ENCODE results near the gene AUTS2.

AUTS2 gene

GRCh38 chr7:70500261-70500660 is 902.0 kb downstream of the AUTS2 start:
- no peak for ATAC-seq (ENCODE audit: low read depth)
- DNase-seq (ENCODE audit: low spot score), result no peak
- no peak overlapping the region for H3K27ac ChIP-seq (ENCODE audit: poor library complexity, severe bottlenecking)
- no peaks in the 10 kb centered on the region for H3K27me3 ChIP-seq (ENCODE audit: insufficient read depth, poor library complexity, severe bottlenecking)
- H3K9me3 ChIP-seq (ENCODE audit: severe bottlenecking), result no peaks in the 10 kb centered on the region
- no peak overlapping the region for H3K4me3 ChIP-seq (ENCODE audit: severe bottlenecking)
- no peaks in the 10 kb centered on the region for H3K4me1 ChIP-seq (ENCODE audit: insufficient read depth, poor library complexity, severe bottlenecking)
- no peaks in the 10 kb centered on the region for H3K36me3 ChIP-seq (ENCODE audit: low read depth)
- TF ChIP-seq CTCF (IDR thresholded peaks at IDR 0.05; ENCODE audit: poor library complexity, severe bottlenecking), result no peak

- Histone ChIP-seq H3K4me3 (ENCODE audit: severe bottlenecking) (no peak overlapping the region), H3K36me3 (ENCODE audit: low read depth) (no peaks in the 10 kb centered on the region), H3K27me3 (ENCODE audit: insufficient read depth, poor library complexity, severe bottlenecking) (no peaks in the 10 kb centered on the region), H3K4me1 (ENCODE audit: insufficient read depth, poor library complexity, severe bottlenecking) (no peaks in the 10 kb centered on the region), H3K27ac (ENCODE audit: poor library complexity, severe bottlenecking) (no peak overlapping the region), H3K9me3 (ENCODE audit: severe bottlenecking) (no peaks in the 10 kb centered on the region)
- DNase-seq (ENCODE audit: low spot score), result no peak
- no peak for TF ChIP-seq CTCF (IDR thresholded peaks at IDR 0.05; ENCODE audit: poor library complexity, severe bottlenecking)
- ATAC-seq (ENCODE audit: low read depth), result no peak
Observed at GRCh38 chr7:70502117-70502863, 904.0 kb downstream of the AUTS2 start.

GRCh38 chr7:70504254-70504653 is 906.0 kb downstream of the AUTS2 start:
- ATAC-seq (ENCODE audit: low read depth) (no peak), DNase-seq (ENCODE audit: low spot score) (no peak)
- Histone ChIP-seq H3K27ac (ENCODE audit: poor library complexity, severe bottlenecking) (no peak overlapping the region), H3K4me1 (ENCODE audit: insufficient read depth, poor library complexity, severe bottlenecking) (no peaks in the 10 kb centered on the region), H3K9me3 (ENCODE audit: severe bottlenecking) (no peaks in the 10 kb centered on the region), H3K36me3 (ENCODE audit: low read depth) (no peaks in the 10 kb centered on the region), H3K27me3 (ENCODE audit: insufficient read depth, poor library complexity, severe bottlenecking) (no peaks in the 10 kb centered on the region), H3K4me3 (ENCODE audit: severe bottlenecking) (no peak overlapping the region)
- TF ChIP-seq CTCF (IDR thresholded peaks at IDR 0.05; ENCODE audit: poor library complexity, severe bottlenecking), result no peak

- Histone ChIP-seq H3K27me3 (ENCODE audit: insufficient read depth, poor library complexity, severe bottlenecking) (no peaks in the 10 kb centered on the region), H3K36me3 (ENCODE audit: low read depth) (no peaks in the 10 kb centered on the region), H3K27ac (ENCODE audit: poor library complexity, severe bottlenecking) (no peak overlapping the region), H3K4me1 (ENCODE audit: insufficient read depth, poor library complexity, severe bottlenecking) (no peaks in the 10 kb centered on the region), H3K4me3 (ENCODE audit: severe bottlenecking) (no peak overlapping the region), H3K9me3 (ENCODE audit: severe bottlenecking) (no peaks in the 10 kb centered on the region)
- DNase-seq (ENCODE audit: low spot score) (no peak), ATAC-seq (ENCODE audit: low read depth) (no peak)
- no peak for TF ChIP-seq CTCF (IDR thresholded peaks at IDR 0.05; ENCODE audit: poor library complexity, severe bottlenecking)
Observed at GRCh38 chr7:70505468-70505867, 907.2 kb downstream of the AUTS2 start.

GRCh38 chr7:70505886-70506285 is 907.6 kb downstream of the AUTS2 start:
- no peak for TF ChIP-seq CTCF (IDR thresholded peaks at IDR 0.05; ENCODE audit: poor library complexity, severe bottlenecking)
- Histone ChIP-seq H3K27ac (ENCODE audit: poor library complexity, severe bottlenecking) (no peak overlapping the region), H3K4me1 (ENCODE audit: insufficient read depth, poor library complexity, severe bottlenecking) (no peaks in the 10 kb centered on the region), H3K36me3 (ENCODE audit: low read depth) (no peaks in the 10 kb centered on the region), H3K9me3 (ENCODE audit: severe bottlenecking) (no peaks in the 10 kb centered on the region), H3K27me3 (ENCODE audit: insufficient read depth, poor library complexity, severe bottlenecking) (no peaks in the 10 kb centered on the region), H3K4me3 (ENCODE audit: severe bottlenecking) (no peak overlapping the region)
- DNase-seq (ENCODE audit: low spot score) (no peak), ATAC-seq (ENCODE audit: low read depth) (no peak)
